GM19238 (cell line): ENCODE results near the gene NSMF.
"Not testable (repeated sequence)": the region's sequence is repeated elsewhere in the genome, so short reads cannot be mapped to it uniquely, and the experiment has no call there.

Experiments used
- DNase-seq: peaks from one replicate; pipeline ENCODE4 v3.0.0; 2011; ENCODE audit warnings: low spot score; ENCODE audit not compliant: insufficient read length

NSMF gene

GRCh38 chr9:137475666-137476065, 16.5 kb upstream of the NSMF start:
- no peak for DNase-seq

GRCh38 chr9:137474271-137474670, 15.1 kb upstream of the NSMF start:
- DNase-seq: no peak

- DNase-seq: no peak
These were observed 11.7 kb upstream of the NSMF start for GRCh38 chr9:137470785-137471184.

GRCh38 chr9:137467896-137468295, 8.8 kb upstream of the NSMF start:
- DNase-seq: no peak

DNA sequence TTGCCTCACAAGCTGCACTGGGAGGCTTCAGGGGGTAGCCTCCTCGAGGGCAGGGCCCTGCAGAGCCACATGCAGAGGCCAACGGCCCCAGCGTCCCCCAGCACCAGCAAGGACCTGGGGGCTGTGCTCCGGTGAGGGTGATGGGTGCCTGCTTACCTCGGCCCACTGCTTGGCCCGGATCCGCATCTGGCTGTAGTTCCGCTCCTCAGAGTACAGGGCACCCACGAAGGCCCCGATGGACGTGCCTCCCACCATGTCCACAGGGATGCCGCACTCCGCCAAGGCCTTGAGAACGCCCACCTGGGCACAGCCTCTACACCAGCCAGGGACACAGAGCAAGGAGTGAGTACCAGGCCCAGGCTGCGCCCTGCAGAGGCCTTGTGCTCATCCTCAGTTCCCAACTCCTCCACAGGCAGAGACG, 8.0 kb upstream of the NSMF start:
- no peak for DNase-seq

DNA sequence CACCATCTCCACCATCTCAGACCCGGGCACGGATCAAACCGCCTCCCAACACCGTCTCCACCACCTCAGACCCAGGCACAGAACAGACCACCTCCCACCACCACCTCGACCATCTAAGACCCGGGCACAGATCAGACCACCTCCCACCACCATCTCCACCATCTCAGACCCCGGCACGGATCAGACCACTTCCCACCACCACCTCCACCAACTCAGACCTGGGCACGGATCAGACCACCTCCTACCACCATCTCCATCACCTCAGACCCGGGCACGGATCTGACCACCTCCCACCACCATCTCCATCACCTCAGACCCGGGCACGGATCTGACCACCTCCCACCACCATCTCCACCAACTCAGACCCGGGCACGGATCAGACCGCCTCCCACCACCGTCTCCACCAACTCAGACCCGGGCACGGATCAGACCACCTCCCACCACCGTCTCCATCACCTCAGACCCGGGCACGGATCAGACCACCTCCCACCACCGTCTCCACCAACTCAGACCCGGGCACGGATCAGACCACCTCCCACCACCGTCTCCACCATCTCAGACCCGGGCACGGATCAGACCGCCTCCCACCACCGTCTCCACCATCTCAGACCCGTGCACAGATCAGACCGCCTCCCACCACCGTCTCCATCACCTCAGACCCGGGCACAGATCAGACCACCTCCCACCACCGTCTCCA, 7.4 kb upstream of the NSMF start:
- not testable (repeated sequence) for DNase-seq

GRCh38 chr9:137465720-137466388, 6.7 kb upstream of the NSMF start:
- DNase-seq: no peak

DNA sequence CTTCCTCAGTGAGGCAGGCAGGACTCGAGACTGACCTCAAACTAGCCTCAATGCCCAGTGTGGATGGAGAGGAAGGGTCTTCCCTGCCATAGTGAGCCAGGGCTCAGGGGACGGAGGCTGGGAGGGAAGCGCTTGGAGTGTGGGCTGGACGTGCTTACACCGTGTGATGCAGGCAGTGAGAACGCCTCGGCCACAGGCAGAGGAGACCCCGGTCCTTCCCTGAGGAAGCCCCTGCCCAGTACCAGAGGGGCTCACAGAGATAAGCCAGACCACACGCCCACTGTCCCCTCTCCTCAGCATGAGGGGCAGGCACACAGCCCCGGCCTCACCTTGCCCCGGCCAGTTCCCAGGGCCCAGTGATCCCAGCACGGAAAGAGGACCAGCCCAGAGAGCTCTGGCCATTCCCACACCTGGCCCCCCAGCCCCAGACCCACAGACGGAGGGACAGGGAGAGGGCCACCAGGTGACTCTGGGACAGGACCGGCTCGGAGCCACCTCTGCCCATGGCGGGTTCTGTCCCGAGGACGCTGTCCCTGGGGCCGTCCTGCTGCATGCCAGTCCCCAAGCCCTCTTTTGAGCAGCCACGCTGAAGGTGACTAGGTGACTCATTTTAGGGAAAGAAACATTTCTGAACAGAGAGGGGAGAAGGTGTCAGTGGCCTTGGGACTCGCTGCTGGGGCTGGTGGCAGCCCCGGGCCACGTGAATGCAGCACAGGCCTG, 6.0 kb upstream of the NSMF start:
- DNase-seq: no peak

GRCh38 chr9:137464291-137464999, 5.3 kb upstream of the NSMF start:
- no peak for DNase-seq

- DNase-seq: no peak
These were observed 4.8 kb upstream of the NSMF start for GRCh38 chr9:137463931-137464290.

- DNase-seq: no peak
These were observed 4.1 kb upstream of the NSMF start for GRCh38 chr9:137462986-137463930.

- DNase-seq: no peak
These were observed 3.4 kb upstream of the NSMF start for GRCh38 chr9:137462396-137462985.

GRCh38 chr9:137461663-137462395, 2.7 kb upstream of the NSMF start:
- peak; percentile 71 for DNase-seq

- no peak for DNase-seq
These were observed 2.2 kb upstream of the NSMF start for GRCh38 chr9:137461316-137461662.

GRCh38 chr9:137460363-137461315, 1.5 kb upstream of the NSMF start:
- DNase-seq: no peak

DNA sequence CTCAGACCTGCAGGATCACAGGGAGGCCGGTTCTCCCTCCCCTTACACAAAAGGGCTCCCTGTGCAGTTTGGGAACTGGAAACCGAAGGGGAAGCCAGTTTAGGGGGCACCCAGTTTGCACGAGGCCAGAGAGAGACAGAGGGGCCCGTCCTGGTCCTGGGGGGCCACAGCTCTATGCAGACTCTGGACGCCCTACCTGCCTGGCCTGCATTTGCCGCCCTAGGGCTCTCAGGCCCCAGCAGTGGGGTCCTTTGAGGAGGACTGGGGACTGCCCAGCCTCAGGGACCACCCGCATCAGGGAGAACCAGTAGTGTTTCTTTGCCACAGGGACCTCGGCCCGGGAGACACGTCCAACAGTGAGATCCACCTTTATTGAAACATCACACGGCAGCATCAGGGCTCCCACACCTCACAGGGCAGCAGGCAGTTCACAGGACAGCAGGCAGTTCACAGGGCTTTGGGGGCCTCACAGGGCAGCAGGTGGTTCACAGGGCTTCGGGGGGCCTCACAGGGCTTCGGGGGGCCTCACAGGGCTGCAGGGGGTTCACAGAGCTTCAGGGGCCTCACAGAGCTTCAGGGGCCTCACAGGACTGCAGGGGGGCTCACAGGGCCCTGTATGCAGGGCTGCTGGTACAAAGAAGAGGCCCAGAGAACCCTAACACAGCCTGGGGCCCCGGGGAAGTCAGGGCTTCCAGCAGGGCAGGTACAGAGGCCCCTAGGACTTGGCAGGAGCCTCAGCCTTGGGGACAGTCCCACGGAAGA, 648 bp upstream of the NSMF start:
- no peak for DNase-seq

DNA sequence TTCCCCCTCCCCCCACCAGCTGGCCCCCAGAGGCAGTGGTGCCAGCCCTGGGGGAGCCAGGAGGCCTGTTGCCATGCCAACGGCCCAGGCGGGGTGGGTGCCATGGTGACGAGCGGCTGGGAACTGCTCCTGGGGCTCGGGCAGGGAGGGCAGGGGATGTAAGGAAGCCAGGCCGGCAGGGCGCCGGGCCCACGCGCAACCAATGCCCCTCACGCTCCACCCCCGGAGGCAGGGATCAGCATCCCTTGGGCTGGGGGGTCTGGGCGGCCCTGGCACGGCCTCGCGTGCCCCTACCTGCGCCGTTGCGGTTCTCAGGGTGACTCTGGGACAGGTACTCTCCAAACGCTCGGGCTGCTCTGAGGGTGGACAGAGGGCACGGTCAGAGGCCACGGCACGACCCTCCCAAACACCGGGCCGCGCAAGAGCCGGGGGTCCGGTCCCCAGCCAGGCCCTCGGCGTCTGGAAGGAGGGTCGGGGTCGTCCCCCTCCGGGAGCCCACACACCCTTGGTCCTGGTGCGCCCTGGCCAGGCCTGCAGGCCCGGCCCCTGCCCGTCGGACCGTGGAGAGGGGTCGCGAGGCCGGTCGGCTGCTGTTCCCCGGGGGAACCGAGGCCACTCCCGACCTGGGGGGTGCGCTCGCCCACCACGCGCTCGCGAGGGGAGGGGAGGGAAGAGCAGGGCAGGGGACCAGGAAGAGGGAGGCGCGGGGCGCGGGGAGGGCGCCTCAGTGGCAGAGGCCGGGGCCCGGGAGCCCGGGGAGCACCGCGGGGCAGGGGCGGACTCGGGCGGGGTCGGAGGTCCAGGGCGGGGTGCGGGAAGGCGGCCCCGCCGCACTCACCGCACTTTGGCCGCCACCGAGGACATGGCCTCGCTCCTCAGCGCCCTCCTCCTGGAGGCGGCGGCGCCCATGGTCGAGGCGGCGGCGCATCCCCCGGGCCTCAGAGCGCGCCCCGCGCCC, 661 bp downstream of the NSMF start:
- DNase-seq: no peak
